HG02678 (cell line): ENCODE measurements around the gene COMMD7.
"Not testable (repeated sequence)": the region's sequence is repeated elsewhere in the genome, so short reads cannot be mapped to it uniquely, and the experiment has no call there.

Experiments
- ATAC-seq: cut with Tn5 transposase; IDR thresholded peaks from one replicate; pipeline ENCODE4 v1.9.1; 2021; ENCODE audit warnings: mild to moderate bottlenecking, moderate library complexity; ENCODE audit not compliant: unreplicated experiment

COMMD7 gene

GRCh38 chr20:32737371-32738223 lies 5.7 kb downstream of the COMMD7 start:
- no peak for ATAC-seq

- no peak for ATAC-seq
Measured at GRCh38 chr20:32731882-32732266, 11.4 kb downstream of the COMMD7 start.

DNA sequence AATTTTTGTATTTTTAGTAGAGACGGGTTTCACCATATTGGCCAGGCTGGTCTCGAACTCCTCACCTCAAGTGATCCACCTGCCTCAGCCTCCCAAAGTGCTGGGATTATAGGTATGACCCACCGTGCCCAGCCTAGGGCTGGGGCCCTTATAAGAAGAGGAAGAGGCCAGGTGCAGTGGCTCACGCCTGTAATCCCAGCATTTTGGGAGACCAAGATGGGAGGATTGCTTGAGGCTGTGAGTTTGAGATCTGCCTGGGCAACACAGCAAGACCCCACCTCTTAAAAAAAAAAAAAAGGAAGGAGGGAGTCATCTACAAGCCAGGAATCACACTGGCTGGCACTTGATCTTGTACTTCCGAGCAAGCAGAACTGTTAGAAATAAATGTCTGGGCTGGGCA lies 13.9 kb downstream of the COMMD7 start:
- ATAC-seq, result not testable (repeated sequence)

DNA sequence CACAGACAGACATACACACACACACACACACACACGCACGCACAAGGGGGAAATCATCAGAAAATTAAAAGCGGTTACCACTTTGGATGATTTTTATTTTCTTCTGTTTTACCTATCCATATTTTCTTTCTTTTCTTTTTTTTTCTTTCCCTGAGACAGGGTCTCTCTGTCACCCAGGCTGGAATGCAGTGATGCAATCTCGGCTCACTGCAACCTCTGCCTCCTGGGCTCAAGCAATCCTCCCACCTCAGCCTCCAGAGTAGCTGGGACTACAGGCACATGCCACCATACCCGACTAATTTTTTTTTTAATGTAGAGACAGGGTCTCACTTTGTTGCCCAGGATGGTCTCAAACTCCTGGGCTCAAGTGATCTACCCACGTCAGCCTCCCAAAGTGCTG lies 14.8 kb downstream of the COMMD7 start:
- not testable (repeated sequence) for ATAC-seq

DNA sequence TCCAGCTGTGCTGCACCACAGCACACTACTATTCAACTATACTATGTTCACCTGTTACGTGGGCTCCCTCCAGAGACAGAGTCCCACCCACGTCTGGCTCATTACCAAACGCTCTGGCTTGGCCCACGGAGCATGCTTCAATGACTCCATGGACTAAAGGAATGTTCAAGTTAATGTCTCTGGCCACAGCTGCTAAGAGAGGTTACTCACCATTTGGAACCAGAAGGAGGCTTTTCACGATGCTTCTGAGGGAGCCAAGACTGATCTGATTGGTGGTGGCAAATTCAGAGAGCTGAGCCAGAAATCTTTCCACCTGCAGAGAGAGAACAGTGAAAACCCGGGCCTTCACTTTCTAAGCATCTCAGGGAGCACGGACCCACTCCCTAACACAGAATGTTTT lies 15.6 kb downstream of the COMMD7 start:
- no peak for ATAC-seq

- no peak for ATAC-seq
Measured at GRCh38 chr20:32718749-32719348, 24.4 kb downstream of the COMMD7 start.

- ATAC-seq, result no peak
Measured at GRCh38 chr20:32711346-32711745, 31.9 kb downstream of the COMMD7 start.

- ATAC-seq, result no peak
Measured at GRCh38 chr20:32709632-32710121, 33.6 kb downstream of the COMMD7 start.

DNA sequence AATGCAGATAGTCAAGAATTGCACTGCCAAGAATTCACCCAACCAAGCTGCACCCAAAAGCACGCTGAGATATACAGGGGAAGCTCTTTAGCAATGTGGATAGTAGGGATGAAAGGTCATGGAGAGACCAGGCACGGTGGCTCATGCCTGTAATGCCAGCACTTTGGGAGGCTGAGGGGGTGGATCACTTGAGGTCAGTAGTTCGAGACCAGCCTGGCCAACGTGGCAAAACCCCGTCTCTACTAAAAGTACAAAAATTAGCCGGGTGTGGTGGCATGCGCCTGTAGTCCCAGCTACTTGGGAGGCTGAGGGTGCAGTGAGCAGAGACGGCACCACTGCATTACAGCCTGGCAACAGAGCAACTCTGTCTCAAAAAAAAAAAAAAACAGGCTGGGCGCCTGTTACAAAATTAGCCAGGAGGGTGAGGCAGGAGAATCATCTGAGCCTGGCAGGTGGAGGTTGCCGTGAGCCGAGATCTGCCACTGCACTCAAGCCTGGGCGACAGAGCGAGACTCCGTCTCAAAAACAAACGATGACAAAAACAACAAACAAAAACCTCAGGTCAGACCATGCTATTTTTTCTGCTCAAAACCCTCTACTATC lies 34.1 kb downstream of the COMMD7 start:
- ATAC-seq, result not testable (repeated sequence)

DNA sequence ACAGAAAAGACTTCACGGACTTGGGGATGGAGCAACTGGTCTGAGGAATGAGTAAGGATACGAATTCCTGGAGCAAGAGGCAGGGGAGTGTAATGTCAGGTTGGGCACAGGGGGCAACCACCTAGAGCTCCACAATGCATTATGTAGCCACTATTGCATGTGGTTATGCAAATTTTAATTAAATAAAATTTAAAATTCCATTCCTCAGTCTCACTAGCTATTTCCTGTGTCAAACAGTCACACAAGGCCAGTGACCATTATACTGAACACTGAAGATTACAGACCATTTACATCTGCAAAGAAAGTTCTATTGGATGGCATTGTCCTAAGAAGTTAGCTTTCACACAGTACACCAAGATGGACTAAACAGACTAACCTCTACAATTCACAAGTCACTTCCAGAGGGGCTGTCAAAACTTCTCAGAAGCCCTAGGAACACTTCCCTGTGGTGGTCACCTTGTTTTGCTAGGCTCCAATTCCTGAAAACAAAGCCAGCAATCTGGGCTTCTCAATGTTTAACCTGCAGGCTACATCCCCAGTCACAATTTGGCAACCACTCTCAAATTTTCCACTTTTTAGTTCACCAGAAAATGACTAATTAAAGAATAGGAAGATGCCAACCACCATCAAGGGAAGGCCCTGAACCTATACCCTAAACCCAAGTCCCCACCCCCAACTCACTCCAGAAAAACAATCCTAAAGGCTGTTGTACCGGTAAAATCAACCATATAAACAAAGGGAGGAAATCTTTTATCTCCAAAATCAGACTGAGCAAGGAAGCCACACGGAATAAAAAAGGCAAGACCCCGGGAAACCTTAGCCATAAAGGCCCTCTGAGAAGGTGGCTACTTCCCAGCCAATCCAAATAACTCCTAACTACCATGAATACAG lies 35.3 kb downstream of the COMMD7 start:
- no peak for ATAC-seq

DNA sequence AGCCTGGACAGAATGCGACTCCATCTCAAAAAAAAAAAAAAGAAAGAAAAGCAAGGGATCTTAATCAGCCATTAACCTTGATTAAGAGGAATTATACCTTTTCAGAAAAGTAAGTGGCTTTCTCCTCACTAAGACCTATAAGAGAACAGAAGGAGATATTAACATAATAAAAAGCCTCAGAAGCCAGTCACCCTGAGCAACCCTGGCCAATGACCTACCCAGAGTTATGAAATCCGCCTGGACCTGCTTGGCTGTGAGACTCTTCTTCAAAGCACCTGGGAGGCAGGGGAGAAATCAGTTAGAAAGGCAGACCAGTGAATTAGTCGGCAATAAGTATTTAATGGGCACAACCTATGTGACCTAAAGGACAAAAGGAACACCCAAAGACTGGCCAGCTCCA lies 36.8 kb downstream of the COMMD7 start:
- no peak for ATAC-seq

DNA sequence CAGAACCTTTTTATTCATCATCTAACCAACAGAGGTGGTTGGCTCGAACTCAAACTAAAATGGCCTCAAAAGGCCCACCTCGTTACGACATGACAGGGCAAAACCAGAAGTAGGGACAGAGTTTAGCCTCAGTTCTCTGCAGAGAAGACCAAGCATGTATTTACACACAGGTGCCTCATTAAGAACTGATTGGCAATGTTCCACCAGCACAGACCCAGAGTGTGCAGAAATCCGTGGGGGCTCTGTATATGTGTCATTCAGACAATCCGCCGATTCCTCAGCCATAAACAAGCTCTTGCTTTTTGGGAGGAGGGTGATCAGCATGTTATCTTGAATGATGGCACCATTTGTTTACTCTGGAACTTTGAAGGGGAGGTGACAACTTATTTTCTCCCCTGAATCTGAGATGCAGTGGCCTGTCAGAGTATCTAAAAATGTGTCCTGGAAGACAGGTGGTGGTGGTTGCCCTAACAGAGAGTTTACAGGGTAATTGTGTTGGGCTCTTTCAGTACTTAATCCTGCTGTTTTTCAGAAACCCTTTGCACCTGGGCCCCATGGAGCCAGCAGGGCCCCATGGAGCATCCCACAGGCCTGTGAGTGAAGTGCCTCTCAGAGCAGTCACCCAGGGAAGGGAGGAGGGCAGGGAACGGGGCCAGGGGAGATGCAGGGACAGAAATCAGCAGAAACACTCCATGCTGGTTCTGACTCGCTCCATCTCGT lies 40.4 kb downstream of the COMMD7 start:
- ATAC-seq, result no peak

DNA sequence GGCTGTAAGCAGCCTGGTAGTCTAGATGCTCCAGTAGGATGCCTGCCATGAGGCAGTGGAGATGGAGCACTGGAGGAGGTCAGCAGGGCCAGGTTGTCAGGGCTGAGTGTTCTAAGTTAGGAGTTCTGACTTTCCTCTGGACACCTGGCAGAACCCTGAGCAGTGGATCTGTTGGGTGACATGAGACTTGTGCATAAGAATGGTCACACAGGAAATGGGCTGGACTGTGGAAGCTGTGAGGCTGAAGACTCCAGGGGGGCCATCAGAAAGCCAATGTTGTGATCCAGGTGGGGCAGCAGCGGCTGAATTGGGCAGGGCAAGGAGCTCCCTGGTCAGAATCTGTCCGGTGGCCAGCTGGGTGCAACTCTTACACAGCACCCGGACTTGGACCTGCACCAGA lies 45.7 kb downstream of the COMMD7 start:
- no peak for ATAC-seq

GRCh38 chr20:32695089-32695488 lies 48.2 kb downstream of the COMMD7 start:
- ATAC-seq, result no peak

DNA sequence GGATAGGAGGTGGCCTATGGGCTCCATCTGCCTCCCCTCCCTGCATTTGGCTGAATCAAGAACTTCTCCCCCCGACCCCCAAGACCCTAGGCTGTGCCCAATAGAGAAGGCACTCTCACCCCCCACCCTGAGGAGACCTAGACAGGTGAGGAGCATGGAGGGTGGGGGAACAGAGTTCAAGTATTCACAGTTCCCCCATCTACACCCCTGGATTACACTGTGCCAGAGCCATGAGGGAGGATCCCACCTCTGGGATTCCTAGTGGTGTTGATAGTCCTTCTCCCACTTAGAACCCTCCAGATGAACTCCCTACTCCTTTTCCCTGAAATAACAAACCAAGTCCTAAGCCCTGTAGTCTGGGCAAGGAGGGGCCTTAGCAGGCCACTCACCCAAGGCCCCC lies 54.3 kb downstream of the COMMD7 start:
- ATAC-seq, result not testable (repeated sequence)

- no peak for ATAC-seq
Measured at GRCh38 chr20:32687180-32687532, 56.1 kb downstream of the COMMD7 start.

DNA sequence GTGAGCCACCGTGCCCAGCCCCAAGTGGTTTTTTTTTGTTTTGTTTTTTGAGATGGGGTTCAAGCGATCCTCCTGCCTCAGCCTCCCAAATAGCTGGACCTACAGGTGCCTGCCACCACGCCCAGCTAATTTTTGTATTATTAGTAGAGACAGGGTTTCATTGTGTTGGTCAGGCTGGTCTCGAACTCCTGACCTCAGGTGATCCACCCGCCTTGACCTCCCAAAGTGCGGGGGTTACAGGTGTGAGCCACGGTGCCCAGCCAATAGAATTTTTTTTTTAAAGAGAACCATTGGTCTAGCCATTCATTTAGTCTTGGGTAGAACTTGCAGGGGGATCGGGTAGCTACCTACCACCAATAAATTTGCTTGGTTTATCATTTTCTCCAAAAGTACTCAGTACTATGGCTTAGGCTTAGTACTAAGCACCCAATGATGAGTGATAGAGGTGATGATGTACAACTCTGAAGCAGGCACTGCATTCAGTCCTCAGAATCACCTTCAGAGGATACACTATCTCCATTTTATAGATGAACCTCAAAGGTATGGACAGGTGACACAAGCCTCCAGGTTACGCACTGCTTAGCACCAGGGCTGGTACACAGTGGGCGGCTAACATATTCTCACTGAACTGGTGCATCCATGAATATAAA lies 56.6 kb downstream of the COMMD7 start:
- ATAC-seq, result no peak

DNA sequence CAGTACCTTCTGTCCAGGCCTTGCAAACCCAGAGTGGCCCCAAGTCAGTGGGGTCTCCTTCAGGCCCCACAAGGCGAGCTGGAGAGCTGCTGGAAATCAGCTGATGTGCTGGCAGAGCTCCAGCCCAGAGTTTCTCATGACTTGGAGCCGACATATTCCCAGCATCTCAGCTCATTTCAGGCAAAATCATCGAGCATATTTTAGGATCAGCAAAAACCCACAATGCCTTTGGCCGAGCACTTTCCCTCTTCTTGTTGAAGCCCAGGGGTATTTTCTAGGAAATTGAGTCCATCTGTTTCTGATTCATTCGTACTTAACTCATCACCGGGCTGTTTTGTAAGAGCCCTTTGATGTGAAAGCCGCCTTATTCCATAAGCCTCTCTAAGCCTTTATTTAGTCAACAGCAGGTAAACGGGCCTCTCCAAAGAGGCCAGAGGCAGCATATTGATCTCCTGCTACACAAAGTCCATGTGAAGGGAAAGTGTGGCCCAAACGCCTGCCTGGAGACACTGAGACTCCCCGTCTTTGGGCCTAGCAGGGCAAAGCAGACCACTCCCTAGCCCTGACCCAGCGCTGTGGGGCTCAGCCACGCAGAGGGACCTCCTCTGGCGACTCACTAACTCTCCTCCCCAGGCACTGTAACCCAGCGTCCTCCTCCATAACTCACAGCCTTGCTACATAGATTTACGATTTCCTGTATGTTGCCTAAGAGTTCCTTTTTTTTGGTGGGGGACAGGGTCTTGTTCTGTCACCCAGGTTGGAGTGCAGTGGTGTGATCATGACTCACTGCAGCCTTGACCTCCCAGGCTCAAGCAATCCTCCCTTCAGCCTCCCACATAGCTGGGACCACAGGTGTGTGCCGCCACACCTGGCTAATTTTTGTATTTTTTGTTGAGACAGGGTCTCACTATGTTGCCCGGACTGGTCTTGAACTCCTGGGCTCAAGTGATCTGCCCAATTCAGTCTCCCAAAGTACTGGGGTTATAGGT lies 57.4 kb downstream of the COMMD7 start:
- no peak for ATAC-seq

GRCh38 chr20:32682508-32682987 lies 60.7 kb downstream of the COMMD7 start:
- no peak for ATAC-seq
